Measurements from ENCODE around the gene DAND5.
"Not testable (repeated sequence)": the region's sequence is repeated elsewhere in the genome, so short reads cannot be mapped to it uniquely, and the experiment has no call there.

The DAND5 gene

GRCh38 chr19:12975221-12975741, 5.9 kb downstream of the DAND5 start:
- DNase-seq (ENCODE audit: insufficient read length) (no peak), FAIRE-seq (no peak)
- TF ChIP-seq POLR2A (IDR thresholded peaks at IDR 0.05; ENCODE audit: low read depth, low read length) (no peak), TAF1 (IDR thresholded peaks at IDR 0.05; ENCODE audit: borderline replicate concordance, low read depth, low read length) (no peak), POLR2AphosphoS5 (IDR thresholded peaks at IDR 0.05; ENCODE audit: low read depth, low read length) (no peak)

- FAIRE-seq; DNase-seq (ENCODE audit: insufficient read length): not testable (repeated sequence)
Observed at GRCh38 chr19:12976109-12976508, 6.7 kb downstream of the DAND5 start.

DNA sequence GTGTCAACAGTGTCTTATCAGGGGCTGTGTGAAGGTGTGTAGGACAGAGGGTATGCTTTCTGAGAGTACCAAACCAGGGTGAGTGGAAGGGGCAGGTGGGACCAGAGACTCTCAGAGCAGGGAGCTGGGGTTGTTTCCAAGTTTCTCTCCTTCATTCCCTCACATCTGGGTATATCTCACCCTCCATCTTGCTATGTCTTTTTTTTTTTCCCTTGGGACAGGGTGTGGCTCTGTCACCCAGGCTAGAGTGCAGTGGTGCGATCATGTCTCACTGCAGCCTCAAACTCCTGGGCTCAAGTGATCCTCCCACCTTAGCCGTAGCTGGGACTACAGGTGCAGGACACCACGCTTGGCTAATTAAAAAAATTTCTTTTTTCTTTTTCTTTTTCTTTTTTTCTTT, 10.6 kb downstream of the DAND5 start:
- TF ChIP-seq POLR2A (IDR thresholded peaks at IDR 0.05; ENCODE audit: low read depth, low read length) (no peak), POLR2AphosphoS5 (IDR thresholded peaks at IDR 0.05; ENCODE audit: low read depth, low read length) (no peak), TAF1 (IDR thresholded peaks at IDR 0.05; ENCODE audit: borderline replicate concordance, low read depth, low read length) (no peak)
- FAIRE-seq: no peak
- DNase-seq (ENCODE audit: insufficient read length): no peak

- FAIRE-seq (no peak), DNase-seq (ENCODE audit: insufficient read length) (no peak)
- TF ChIP-seq POLR2AphosphoS5 (IDR thresholded peaks at IDR 0.05; ENCODE audit: low read depth, low read length): no peak
- no peak for TF ChIP-seq TAF1 (IDR thresholded peaks at IDR 0.05; ENCODE audit: borderline replicate concordance, low read depth, low read length)
- TF ChIP-seq POLR2A (IDR thresholded peaks at IDR 0.05; ENCODE audit: low read depth, low read length): no peak
Observed at GRCh38 chr19:12982648-12983047, 13.3 kb downstream of the DAND5 start.

DNA sequence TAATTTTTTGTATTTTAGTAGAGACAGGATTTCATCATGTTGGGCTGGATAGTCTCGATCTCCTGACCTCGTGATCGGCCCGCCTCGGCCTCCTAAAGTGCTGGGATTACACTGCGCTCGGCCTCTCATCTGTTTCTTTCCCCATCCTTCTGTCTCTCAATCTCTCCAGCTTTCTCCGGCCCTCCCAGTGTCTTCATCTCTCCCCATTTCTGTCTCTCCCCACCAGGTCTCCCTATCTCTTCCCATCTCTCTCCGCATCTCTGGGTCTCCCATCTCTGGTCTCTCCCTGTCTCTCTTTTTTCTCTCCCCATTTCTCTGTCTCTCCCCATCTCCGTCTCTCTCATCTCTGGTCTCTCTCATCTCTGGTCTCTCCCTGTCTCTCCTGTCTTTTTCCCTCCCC, 13.7 kb downstream of the DAND5 start:
- FAIRE-seq (no peak), DNase-seq (ENCODE audit: insufficient read length) (no peak)
- TF ChIP-seq POLR2AphosphoS5 (IDR thresholded peaks at IDR 0.05; ENCODE audit: low read depth, low read length): no peak
- no peak for TF ChIP-seq POLR2A (IDR thresholded peaks at IDR 0.05; ENCODE audit: low read depth, low read length)
- TF ChIP-seq TAF1 (IDR thresholded peaks at IDR 0.05; ENCODE audit: borderline replicate concordance, low read depth, low read length): no peak

- DNase-seq (ENCODE audit: insufficient read length): peak; percentile 85
- peak; percentile 95 for FAIRE-seq
- no peak for TF ChIP-seq POLR2A (IDR thresholded peaks at IDR 0.05; ENCODE audit: low read depth, low read length)
- TF ChIP-seq TAF1 (IDR thresholded peaks at IDR 0.05; ENCODE audit: borderline replicate concordance, low read depth, low read length): no peak
- no peak for TF ChIP-seq POLR2AphosphoS5 (IDR thresholded peaks at IDR 0.05; ENCODE audit: low read depth, low read length)
Observed at GRCh38 chr19:12983542-12984142, 14.3 kb downstream of the DAND5 start.

DNA sequence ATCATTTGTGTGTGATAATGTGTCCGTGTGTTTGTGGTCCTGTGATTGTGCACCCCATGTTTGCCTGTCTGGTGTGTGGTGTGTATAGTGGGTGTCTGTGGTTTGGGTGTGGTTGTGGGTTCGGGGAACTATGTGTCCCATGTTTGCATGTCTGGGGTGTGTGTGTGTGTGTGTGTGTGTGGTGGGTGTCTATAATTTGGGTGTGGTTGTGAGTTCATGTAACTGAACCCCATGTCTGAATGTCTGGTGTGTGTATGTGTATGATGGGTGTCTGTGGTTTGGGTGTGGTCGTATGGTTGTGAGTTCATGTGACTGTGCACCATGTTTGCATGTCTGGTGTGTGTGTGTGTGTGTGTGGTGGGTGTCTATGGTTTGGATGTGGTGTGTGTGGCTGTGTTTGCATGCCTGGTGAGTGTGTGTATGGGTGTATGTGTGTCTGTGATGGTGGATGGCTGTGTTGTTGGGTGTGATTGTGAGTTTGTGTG, 14.8 kb downstream of the DAND5 start:
- TF ChIP-seq POLR2A (IDR thresholded peaks at IDR 0.05; ENCODE audit: low read depth, low read length) (no peak), TAF1 (IDR thresholded peaks at IDR 0.05; ENCODE audit: borderline replicate concordance, low read depth, low read length) (no peak), POLR2AphosphoS5 (IDR thresholded peaks at IDR 0.05; ENCODE audit: low read depth, low read length) (no peak)
- FAIRE-seq (peak; percentile 75), DNase-seq (ENCODE audit: insufficient read length) (no peak)

DNA sequence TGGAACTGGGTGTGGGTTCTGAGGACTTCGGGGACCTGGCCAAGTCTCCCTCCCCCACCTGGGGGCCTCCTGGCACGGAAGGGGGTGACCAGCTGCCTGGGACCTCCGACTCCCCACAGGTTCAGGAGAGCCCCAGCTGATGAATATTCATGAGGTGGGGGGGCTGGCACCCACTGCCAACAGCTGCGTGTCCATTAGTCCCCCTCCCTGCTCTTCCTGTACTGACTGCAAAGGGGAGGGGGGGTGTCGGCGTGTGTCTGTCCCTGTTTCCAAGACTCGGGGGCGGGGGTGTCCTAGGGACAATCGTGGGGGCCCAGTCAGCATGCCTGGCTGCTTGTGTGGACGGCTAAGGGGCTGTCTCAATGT, 15.3 kb downstream of the DAND5 start:
- FAIRE-seq: no peak
- no peak for DNase-seq (ENCODE audit: insufficient read length)
- no peak for TF ChIP-seq POLR2AphosphoS5 (IDR thresholded peaks at IDR 0.05; ENCODE audit: low read depth, low read length)
- TF ChIP-seq TAF1 (IDR thresholded peaks at IDR 0.05; ENCODE audit: borderline replicate concordance, low read depth, low read length): no peak
- TF ChIP-seq POLR2A (IDR thresholded peaks at IDR 0.05; ENCODE audit: low read depth, low read length): no peak

DNA sequence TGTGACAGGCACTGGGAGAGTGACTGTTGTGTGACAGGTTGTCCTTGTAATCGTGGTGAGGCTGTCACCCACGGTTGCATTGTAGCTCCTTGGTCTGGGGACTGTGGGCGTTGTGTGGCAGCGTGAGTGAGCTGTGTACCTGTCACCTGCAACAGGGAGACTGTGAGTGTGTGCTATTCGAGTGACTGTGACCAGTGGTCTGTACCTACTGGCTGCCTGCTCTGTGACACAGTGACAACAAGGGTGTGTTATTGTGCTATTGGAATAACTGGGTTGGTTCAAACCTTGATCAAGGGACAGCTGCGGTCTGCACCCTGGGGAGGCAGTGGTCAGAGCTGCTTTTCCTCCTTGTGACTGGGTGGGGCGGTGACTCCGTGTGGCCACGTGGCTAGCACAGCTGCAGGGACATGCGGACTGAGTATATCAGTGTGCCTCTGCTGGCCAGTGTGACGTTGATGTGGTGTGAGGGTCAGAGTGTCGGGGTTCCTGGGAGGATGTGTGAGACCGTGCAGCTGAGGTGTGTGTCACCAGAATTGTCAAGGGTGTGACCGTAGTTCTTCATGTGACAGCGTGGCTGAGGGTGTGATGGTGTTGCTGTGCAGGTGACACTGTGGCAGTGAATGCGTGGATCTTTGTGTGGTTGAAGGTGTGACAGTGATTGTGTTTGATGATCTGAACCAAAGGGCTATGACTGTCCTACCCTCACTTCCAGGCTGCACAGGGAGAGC, 15.8 kb downstream of the DAND5 start:
- TF ChIP-seq TAF1 (IDR thresholded peaks at IDR 0.05; ENCODE audit: borderline replicate concordance, low read depth, low read length) (no peak), POLR2AphosphoS5 (IDR thresholded peaks at IDR 0.05; ENCODE audit: low read depth, low read length) (no peak), POLR2A (IDR thresholded peaks at IDR 0.05; ENCODE audit: low read depth, low read length) (no peak)
- DNase-seq (ENCODE audit: insufficient read length): no peak
- FAIRE-seq: no peak

DNA sequence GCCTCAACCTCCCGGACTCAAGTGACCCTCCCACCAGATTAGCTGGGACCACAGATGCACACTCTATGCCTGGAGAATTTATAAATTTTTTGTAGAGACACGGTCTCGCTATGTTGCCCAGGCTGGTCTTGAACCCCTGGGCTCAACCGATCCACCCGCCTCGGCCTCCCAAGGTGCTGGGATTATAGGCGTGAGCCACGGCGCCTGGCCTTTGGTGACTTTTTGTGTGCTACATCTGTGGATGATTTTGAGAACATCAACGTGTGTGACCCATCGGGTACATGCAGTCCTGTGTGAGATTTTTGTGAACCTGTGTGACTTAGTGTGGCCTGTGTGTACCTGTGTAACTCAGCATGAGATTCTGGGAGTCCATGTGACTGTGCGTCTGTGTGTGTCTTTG, 17.4 kb downstream of the DAND5 start:
- FAIRE-seq (no peak), DNase-seq (ENCODE audit: insufficient read length) (no peak)
- TF ChIP-seq POLR2A (IDR thresholded peaks at IDR 0.05; ENCODE audit: low read depth, low read length) (no peak), POLR2AphosphoS5 (IDR thresholded peaks at IDR 0.05; ENCODE audit: low read depth, low read length) (no peak), TAF1 (IDR thresholded peaks at IDR 0.05; ENCODE audit: borderline replicate concordance, low read depth, low read length) (no peak)

- TF ChIP-seq POLR2A (IDR thresholded peaks at IDR 0.05; ENCODE audit: low read depth, low read length) (no peak), POLR2AphosphoS5 (IDR thresholded peaks at IDR 0.05; ENCODE audit: low read depth, low read length) (no peak), TAF1 (IDR thresholded peaks at IDR 0.05; ENCODE audit: borderline replicate concordance, low read depth, low read length) (no peak)
- DNase-seq (ENCODE audit: insufficient read length) (no peak), FAIRE-seq (no peak)
Observed at GRCh38 chr19:12987190-12987589, 17.8 kb downstream of the DAND5 start.

DNA sequence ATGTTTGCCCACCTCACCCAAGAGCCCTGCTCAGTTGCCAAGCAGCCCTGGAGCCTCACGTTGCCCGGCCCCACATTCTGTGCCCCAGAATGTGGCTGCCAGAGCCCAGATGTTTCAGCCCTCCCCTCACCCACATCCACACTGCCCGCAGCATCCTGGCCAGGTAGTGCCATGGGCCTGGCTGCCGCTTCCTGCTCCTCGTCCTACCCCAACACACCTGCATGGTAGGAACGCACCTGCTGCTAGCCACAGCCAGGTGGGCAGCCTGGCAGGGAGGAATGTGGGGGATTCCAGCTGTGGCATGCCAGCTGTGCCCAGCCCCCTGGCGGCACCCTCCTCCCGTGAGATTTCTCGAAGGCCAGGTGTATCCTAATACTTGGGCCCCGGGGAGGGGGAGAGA, 18.4 kb downstream of the DAND5 start:
- no peak for DNase-seq (ENCODE audit: insufficient read length)
- TF ChIP-seq POLR2A (IDR thresholded peaks at IDR 0.05; ENCODE audit: low read depth, low read length): no peak
- TF ChIP-seq TAF1 (IDR thresholded peaks at IDR 0.05; ENCODE audit: borderline replicate concordance, low read depth, low read length): no peak
- TF ChIP-seq POLR2AphosphoS5 (IDR thresholded peaks at IDR 0.05; ENCODE audit: low read depth, low read length): no peak
- FAIRE-seq: no peak

All from GM12892 (cell line).